Fibroblast of lung (primary cell): Measurements from ENCODE around the gene DDX54. TPM values are rescaled to one million over a fixed set of nuclear protein-coding genes. Genes with fewer than 3 reads are reported as not detected.

ENCODE experiments used
- DNase-seq, 2 donors: peaks; one replicate each; pipeline versions ENCODE4 v3.0.0 to v3.0.0-alpha.2; 2010; ENCODE audit warnings: low read depth in 2 of 2
- H2AFZ ChIP-seq: 2 replicates; pipeline ENCODE4 v1.5.1; 2012; ENCODE audit warnings: low read length, control low read depth, inconsistent platforms
- H3K27ac ChIP-seq: 2 replicates; pipeline ENCODE4 v1.5.1; 2011; ENCODE audit warnings: low read length, control low read depth; ENCODE audit not compliant: insufficient read depth
- H3K27me3 ChIP-seq: 2 replicates; pipeline ENCODE4 v1.5.1; 2011; ENCODE audit warnings: mild to moderate bottlenecking, low read length; ENCODE audit not compliant: control insufficient read depth, insufficient read depth
- H3K36me3 ChIP-seq: 2 replicates; pipeline ENCODE4 v1.5.1; 2011; ENCODE audit warnings: low read length; ENCODE audit not compliant: control insufficient read depth, insufficient read depth
- H3K4me1 ChIP-seq: 2 replicates; pipeline ENCODE4 v1.5.1; 2011; ENCODE audit warnings: low read length; ENCODE audit not compliant: control insufficient read depth, insufficient read depth; ENCODE audit errors: extremely low read depth
- H3K4me2 ChIP-seq: 2 replicates; pipeline ENCODE4 v1.5.1; 2011; ENCODE audit warnings: low read length, control low read depth; ENCODE audit not compliant: insufficient read depth; ENCODE audit errors: extremely low read depth
- H3K4me3 ChIP-seq, 4 experiments: fragments of 200-600 bp in 1 of 4; sonication (generic) in 1 of 4; replicated peaks in 1 of 4; 2 replicates each; pipeline ENCODE4 v1.5.1; 2011 to 2016; ENCODE audit warnings: low read length in 4 of 4, low read depth in 3 of 4, mild to moderate bottlenecking in 3 of 4, control low read depth in 2 of 4, inconsistent platforms in 1 of 4, mixed read lengths in 1 of 4; ENCODE audit not compliant: insufficient read depth in 1 of 4; ENCODE audit errors: control extremely low read depth in 1 of 4
- H3K79me2 ChIP-seq: 2 replicates; pipeline ENCODE4 v1.5.1; 2012; ENCODE audit warnings: mild to moderate bottlenecking, low read length, inconsistent platforms; ENCODE audit not compliant: control insufficient read depth, insufficient read depth
- H3K9ac ChIP-seq: 2 replicates; pipeline ENCODE4 v1.5.1; 2011; ENCODE audit warnings: mild to moderate bottlenecking, low read length, control low read depth; ENCODE audit not compliant: insufficient read depth
- H3K9me3 ChIP-seq: 2 replicates; pipeline ENCODE4 v1.5.1; 2012; ENCODE audit warnings: low read depth, low read length; ENCODE audit not compliant: control insufficient read depth, insufficient read depth
- H4K20me1 ChIP-seq: 2 replicates; pipeline ENCODE4 v1.5.1; 2011; ENCODE audit warnings: low read length; ENCODE audit not compliant: control insufficient read depth, insufficient read depth; ENCODE audit errors: extremely low read depth
- CTCF ChIP-seq, 2 donors: IDR thresholded peaks in 1 of 2; conservative IDR thresholded peaks in 1 of 2; 1 replicate in 1 of 2; 2 replicates in 1 of 2; pipeline ENCODE4 v1.5.1; 2011 to 2012; ENCODE audit warnings: low read length in 2 of 2, control low read depth in 1 of 2, inconsistent platforms in 1 of 2, low read depth in 1 of 2, mild to moderate bottlenecking in 1 of 2
- EZH2 ChIP-seq: IDR thresholded peaks from 2 replicates; pipeline ENCODE4 v1.5.1; 2012; ENCODE audit warnings: low read length, control low read depth, mild to moderate bottlenecking; ENCODE audit errors: missing control alignments
- polyA plus RNA-seq, 2 donors: library from polyadenylated mRNA; depleted of rRNA in 1 of 2; stranded (reverse) in 1 of 2; unstranded in 1 of 2; fragments of >200 nt; gene quantifications; 2 replicates each; pipeline ENCODE4 v1.2.1, GENCODE V29; 2011 to 2012; ENCODE audit warnings: missing spikeins in 1 of 2
- total RNA-seq: library from RNA; depleted of rRNA; stranded (reverse); fragments of >200 nt; gene quantifications from 2 replicates; pipeline ENCODE4 v1.2.1, GENCODE V29; 2014

The DDX54 gene
- total and polyA plus RNA-seq, 2 donors (not counting 1 experiment from before 2014, with no cell fraction given) = 20.5 to 23.6 TPM

- peaks cover 4% of the 10 kb centered on the region for H3K36me3 ChIP-seq
- H3K27ac ChIP-seq = no peak overlapping the region
- peaks cover 7% of the 10 kb centered on the region for H3K79me2 ChIP-seq
- H3K4me3 ChIP-seq = no peak overlapping the region
- H4K20me1 ChIP-seq = no peaks in the 10 kb centered on the region
- H3K4me1 ChIP-seq = peaks cover 21% of the 10 kb centered on the region
- H3K27me3 ChIP-seq = no peaks in the 10 kb centered on the region
- H3K9ac ChIP-seq = no peak overlapping the region
- DNase-seq = peak; percentile 42 to 57
- H2AFZ ChIP-seq = no peak overlapping the region
- H3K9me3 ChIP-seq = no peaks in the 10 kb centered on the region
- no peak overlapping the region for H3K4me2 ChIP-seq
- TF ChIP-seq EZH2 = no peak
- TF ChIP-seq CTCF (conservative IDR thresholded peaks at IDR 0.05 in 1 of 2, IDR thresholded peaks at IDR 0.05 in 1 of 2; ENCODE audit: low read depth in 1 of 2, low read length in 2 of 2) = no peak
Observed at GRCh38 chr12:113190761-113191160, 5.5 kb upstream of the DDX54 start.

GRCh38 chr12:113189361-113189760 is 4.1 kb upstream of the DDX54 start:
- H3K36me3 ChIP-seq = peaks cover 4% of the 10 kb centered on the region
- no peaks in the 10 kb centered on the region for H3K27me3 ChIP-seq
- DNase-seq = no peak

GRCh38 chr12:113186666-113187325 is 1.5 kb upstream of the DDX54 start:
- Histone ChIP-seq H3K9ac (no peak overlapping the region), H3K4me1 (peaks cover 10% of the 10 kb centered on the region), H3K27ac (no peak overlapping the region), H4K20me1 (no peaks in the 10 kb centered on the region), H3K27me3 (no peaks in the 10 kb centered on the region), H3K4me2 (peak overlapping the region; percentile 7), H3K36me3 (peaks cover 2% of the 10 kb centered on the region), H3K4me3 (peak overlapping the region in 2 of 4 experiments; percentile 93 to 94), H3K9me3 (no peaks in the 10 kb centered on the region), H3K79me2 (peaks cover 28% of the 10 kb centered on the region), H2AFZ (no peak overlapping the region)
- TF ChIP-seq EZH2 = no peak
- no peak for TF ChIP-seq CTCF (conservative IDR thresholded peaks at IDR 0.05 in 1 of 2, IDR thresholded peaks at IDR 0.05 in 1 of 2; ENCODE audit: low read depth in 1 of 2, low read length in 2 of 2)
- no peak for DNase-seq

More at GRCh38 chr12:113189361-113189760, 4.1 kb upstream of the DDX54 start:
- Histone ChIP-seq H3K9me3 (no peaks in the 10 kb centered on the region), H3K4me2 (no peak overlapping the region), H3K4me3 (no peak overlapping the region), H3K4me1 (peaks cover 12% of the 10 kb centered on the region), H4K20me1 (no peaks in the 10 kb centered on the region), H2AFZ (no peak overlapping the region), H3K79me2 (peaks cover 8% of the 10 kb centered on the region), H3K9ac (no peak overlapping the region), H3K27ac (no peak overlapping the region)
- TF ChIP-seq CTCF (conservative IDR thresholded peaks at IDR 0.05 in 1 of 2, IDR thresholded peaks at IDR 0.05 in 1 of 2; ENCODE audit: low read depth in 1 of 2, low read length in 2 of 2) (no peak), EZH2 (no peak)
